ENCODE results near the gene CHRNB2. TPM values are rescaled to one million over a fixed set of nuclear protein-coding genes. Genes with fewer than 3 reads are reported as not detected.

Gene CHRNB2
- total and polyA plus RNA-seq, 4 donors, result 5.8 to 24.1 (median 19.1) TPM

DNA sequence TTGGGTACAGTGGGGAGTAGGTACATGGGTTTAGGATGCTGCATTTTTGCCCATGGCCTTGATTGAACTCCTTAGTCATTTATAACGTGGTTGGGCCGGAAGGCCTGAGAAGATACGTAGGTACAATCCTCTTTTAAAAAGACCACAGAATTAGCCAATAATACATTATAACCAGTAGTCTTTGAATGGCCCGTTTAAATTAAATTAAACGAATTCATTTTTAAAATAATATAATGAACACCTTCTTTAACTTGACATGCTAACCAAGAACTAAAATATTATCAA lies 60.5 kb downstream of the CHRNB2 start:
- Histone ChIP-seq H3K9me3 (ENCODE audit: control insufficient read depth, insufficient read depth, low read length) (peaks cover 4% of the 10 kb centered on the region), H3K27ac (ENCODE audit: low read depth, low read length) (peak overlapping the region; percentile 86)

GRCh38 chr1:154629061-154629674 lies 61.6 kb downstream of the CHRNB2 start:
- H3K36me3 ChIP-seq (ENCODE audit: control insufficient read depth, insufficient read depth, low read length), result no peaks in the 10 kb centered on the region
- WGBS (ENCODE audit: insufficient coverage), result no CpG with 5 or more reads among the region's 1 CpG
- no peak overlapping the region for H3K4me3 ChIP-seq (ENCODE audit: low read depth, low read length)
- no peaks in the 10 kb centered on the region for H3K27me3 ChIP-seq (ENCODE audit: control insufficient read depth, insufficient read depth, low read length)
- H3K27ac ChIP-seq (ENCODE audit: low read depth, low read length), result no peak overlapping the region
- H3K4me1 ChIP-seq (ENCODE audit: control insufficient read depth, insufficient read depth, low read length), result peaks cover 14% of the 10 kb centered on the region
- no peak for DNase-seq (ENCODE audit: low read depth in 4 of 6, low spot score in 6 of 6)
- H3K9me3 ChIP-seq (ENCODE audit: control insufficient read depth, insufficient read depth, low read length), result peaks cover 4% of the 10 kb centered on the region

More for the DNA sequence above, 60.5 kb downstream of the CHRNB2 start:
- no peaks in the 10 kb centered on the region for H3K27me3 ChIP-seq (ENCODE audit: control insufficient read depth, insufficient read depth, low read length)
- no peaks in the 10 kb centered on the region for H3K36me3 ChIP-seq (ENCODE audit: control insufficient read depth, insufficient read depth, low read length)
- no CpG with 5 or more reads among the region's 5 CpGs for WGBS (ENCODE audit: insufficient coverage)
- H3K4me3 ChIP-seq (ENCODE audit: low read depth, low read length), result peak overlapping the region; percentile 85
- DNase-seq (ENCODE audit: low read depth in 4 of 6, low spot score in 6 of 6), result no peak
- H3K4me1 ChIP-seq (ENCODE audit: control insufficient read depth, insufficient read depth, low read length), result peaks cover 14% of the 10 kb centered on the region

Other genes starting within 250 kb of the CHRNB2 start
- gene AQP10, start 246.7 kb upstream of the CHRNB2 start, total RNA-seq, result under 1 TPM in 1 of 2 donors, not detected in 1; 0.30 TPM
- gene AQP10, start 246.7 kb upstream of the CHRNB2 start, polyA plus RNA-seq (ENCODE audit: insufficient read length in 2 of 2), result not detected
- 10 to 100 TPM; 43.0 to 44.2 TPM for gene ATP8B2, start 242.3 kb upstream of the CHRNB2 start, total RNA-seq
- gene ATP8B2, start 242.3 kb upstream of the CHRNB2 start, polyA plus RNA-seq (ENCODE audit: insufficient read length in 2 of 2), result 10 to 100 TPM; 26.7 to 43.3 TPM
- gene IL6R, start 162.4 kb upstream of the CHRNB2 start, total RNA-seq, result 1 to 10 TPM; 5.8 to 7.3 TPM
- gene IL6R, start 162.4 kb upstream of the CHRNB2 start, polyA plus RNA-seq (ENCODE audit: insufficient read length in 2 of 2), result 1 to 10 TPM; 3.8 to 4.9 TPM
- gene TDRD10, start 65.6 kb upstream of the CHRNB2 start, total RNA-seq, result 1 to 10 TPM in 1 of 2 donors, under 1 TPM in 1; 0.40 to 1.4 TPM
- gene TDRD10, start 65.6 kb upstream of the CHRNB2 start, polyA plus RNA-seq (ENCODE audit: insufficient read length in 2 of 2), result 1 to 10 TPM; 1.5 to 3.1 TPM
- 10 to 100 TPM in 1 of 2 donors, 1 to 10 TPM in 1; 5.2 to 10.5 TPM for gene SHE, start 65.4 kb upstream of the CHRNB2 start, total RNA-seq
- 1 to 10 TPM; 3.7 to 6.7 TPM for gene SHE, start 65.4 kb upstream of the CHRNB2 start, polyA plus RNA-seq (ENCODE audit: insufficient read length in 2 of 2)
- 10 to 100 TPM; 21.1 to 41.3 TPM for gene UBE2Q1, start 9.1 kb upstream of the CHRNB2 start, total RNA-seq
- 100 to 1,000 TPM; 103 to 111 TPM for gene UBE2Q1, start 9.1 kb upstream of the CHRNB2 start, polyA plus RNA-seq (ENCODE audit: insufficient read length in 2 of 2)
- gene ADAR, start 40.4 kb downstream of the CHRNB2 start, total RNA-seq, result 100 to 1,000 TPM; 106 to 108 TPM
- 100 to 1,000 TPM; 130 to 131 TPM for gene ADAR, start 40.4 kb downstream of the CHRNB2 start, polyA plus RNA-seq (ENCODE audit: insufficient read length in 2 of 2)